Inflammatory macrophage (primary cell): ENCODE results near the gene PRH2.

Experiments
- DNase-seq, 2 donors: peaks; one replicate each; pipeline ENCODE4 v3.0.0-alpha.2; 2020 to 2022
- total RNA-seq, 18 experiments: gene quantifications; one replicate each; lab custom pipeline; 2026; ENCODE audit warnings: mixed read lengths in 6 of 18, inconsistent platforms in 2 of 18; lab: John Stamatoyannopoulos, UW

Gene PRH2
- 0 to 0.13 (median 0) reads per million in 18 experiments for total RNA-seq

DNA sequence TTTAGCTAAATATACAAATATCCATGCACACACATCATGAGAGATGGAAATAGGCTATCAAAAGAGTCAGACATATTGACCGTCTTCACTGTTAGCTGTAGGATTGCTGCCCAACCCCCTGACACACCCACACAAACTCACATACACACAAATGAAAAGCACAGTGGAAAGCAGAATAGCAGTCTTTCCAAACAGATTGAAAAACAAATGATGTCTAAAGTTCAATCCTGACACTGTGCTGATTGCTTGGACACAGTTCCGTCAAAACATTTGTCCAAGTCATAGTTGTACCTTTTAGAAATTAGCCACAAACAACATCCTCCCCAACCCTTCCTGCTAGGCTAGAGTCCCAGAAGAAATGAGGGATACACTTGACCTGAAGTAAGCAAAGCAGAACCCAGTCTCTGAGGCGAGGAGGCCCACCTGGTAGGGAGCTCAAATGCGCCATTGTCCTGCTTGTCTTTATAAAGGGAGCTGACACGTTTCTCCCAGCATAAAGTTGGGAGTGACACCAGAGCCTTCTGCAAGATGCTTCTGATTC lies at the start of gene PRH2:
Gene PRH2 (plus strand): TSS at position 491 of the 541 bp plus-strand sequence. CDS start 38 bp downstream, at position 529.
- DNase-seq = no peak

DNA sequence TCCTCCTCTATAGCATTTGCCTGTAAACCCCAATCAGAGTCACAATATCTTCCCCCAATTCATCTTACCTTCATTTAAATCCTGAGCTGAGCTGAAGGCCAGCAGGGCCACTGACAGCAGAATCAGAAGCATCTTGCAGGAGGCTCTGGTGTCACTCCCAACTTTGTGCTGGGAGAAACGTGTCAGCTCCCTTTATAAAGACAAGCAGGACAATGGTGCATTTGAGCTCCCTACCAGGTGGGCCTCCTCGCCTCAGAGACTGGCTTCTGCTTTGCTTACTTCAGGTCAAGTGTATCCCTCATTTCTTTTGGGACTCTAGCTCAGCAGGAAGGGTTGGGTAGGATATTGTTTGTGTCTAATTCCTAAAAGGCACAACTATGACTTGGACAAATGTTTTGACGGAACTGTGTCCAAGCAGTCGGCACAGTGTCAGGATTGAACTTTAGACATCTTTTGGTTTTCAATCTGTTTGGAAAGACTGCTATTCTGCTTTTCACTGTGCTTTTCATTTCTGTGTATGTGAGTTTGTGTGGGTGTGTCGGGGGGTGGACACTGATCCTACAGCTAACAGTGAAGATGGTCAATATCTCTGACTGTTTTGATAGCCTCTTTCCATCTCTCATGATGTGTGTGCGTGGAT lies 44.8 kb upstream of the PRH2 start, which contains the start of gene PRH1:
Gene PRH1 (minus strand): TSS at position 170 of the 640 bp plus-strand sequence. CDS start 38 bp downstream, at position 132.
- DNase-seq = no peak

DNA sequence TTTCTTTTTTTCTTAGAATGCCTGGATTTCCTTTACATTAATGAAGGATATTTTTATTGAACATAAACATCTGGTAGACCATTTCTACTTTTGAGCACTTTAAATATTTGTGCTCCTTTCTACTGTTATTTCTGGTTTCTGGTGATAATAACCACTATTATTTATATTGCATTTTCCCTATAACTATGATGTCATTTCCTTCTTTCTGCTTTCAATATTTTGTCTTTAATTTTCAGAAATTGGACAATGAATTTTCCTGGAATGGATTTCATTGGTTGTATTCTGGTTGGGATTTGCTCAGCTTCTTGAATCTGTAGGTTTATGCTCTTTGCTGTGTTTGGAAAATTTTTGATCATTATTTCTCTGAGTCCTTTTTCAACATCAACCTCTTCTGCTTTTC lies 39.8 kb upstream of the PRH2 start:
- DNase-seq = no peak

DNA sequence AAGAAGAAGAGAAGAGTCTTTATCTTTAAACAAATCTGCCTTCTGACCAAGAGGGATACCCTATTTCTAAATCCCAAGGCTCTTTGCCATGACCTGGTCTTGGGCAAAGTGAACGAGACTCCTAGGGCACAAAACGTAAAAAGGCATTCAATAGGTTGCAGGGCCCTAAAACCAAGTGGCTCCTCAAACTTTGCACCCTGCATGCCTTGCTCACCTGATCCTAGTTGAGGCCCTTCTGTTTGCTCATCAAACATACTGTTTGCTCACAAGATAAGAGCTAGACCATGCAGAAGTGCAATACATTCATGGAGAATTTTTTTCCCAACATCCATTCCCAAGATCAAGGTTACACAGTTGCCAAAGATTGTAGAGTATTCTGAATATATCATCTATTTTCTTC lies 37.1 kb upstream of the PRH2 start:
- no peak for DNase-seq

DNA sequence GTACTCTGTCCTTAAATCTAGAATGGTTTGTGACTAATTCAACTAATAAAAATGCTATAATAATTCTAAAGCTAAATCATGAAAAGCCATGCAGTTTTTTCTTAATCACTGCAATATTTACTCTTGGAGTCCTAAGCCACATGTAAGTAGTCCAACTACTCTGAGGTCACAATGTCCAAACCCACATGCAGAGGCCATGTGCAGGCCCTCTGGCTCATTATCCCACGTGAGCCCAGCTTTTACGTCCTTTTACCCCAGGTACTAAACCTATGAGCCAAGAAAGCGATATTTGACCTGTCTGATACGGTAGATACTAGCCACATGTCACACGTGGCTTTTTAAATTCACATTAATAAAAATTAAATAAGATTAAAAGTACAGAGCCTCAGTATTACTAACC lies 32.2 kb upstream of the PRH2 start:
- no peak for DNase-seq

DNA sequence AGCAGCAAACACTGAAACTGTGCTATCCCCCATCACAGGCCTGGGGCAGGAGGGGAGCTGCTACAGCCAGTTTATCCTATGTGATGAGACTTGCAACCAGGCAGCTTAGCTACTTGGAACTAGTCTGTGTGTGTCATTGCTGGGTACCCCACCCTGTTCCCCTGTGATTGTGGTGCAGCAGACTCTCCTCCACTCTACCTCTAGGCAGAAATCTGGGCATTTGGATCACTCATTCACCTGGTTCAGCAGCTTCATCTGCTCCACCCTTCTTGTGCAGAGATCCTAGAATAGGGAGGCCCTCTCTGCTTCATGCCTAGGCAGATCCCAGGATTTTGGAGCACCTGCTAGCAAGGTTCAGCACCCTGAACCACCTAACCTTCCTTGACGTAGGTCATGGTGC lies 28.5 kb upstream of the PRH2 start:
- no peak for DNase-seq

DNA sequence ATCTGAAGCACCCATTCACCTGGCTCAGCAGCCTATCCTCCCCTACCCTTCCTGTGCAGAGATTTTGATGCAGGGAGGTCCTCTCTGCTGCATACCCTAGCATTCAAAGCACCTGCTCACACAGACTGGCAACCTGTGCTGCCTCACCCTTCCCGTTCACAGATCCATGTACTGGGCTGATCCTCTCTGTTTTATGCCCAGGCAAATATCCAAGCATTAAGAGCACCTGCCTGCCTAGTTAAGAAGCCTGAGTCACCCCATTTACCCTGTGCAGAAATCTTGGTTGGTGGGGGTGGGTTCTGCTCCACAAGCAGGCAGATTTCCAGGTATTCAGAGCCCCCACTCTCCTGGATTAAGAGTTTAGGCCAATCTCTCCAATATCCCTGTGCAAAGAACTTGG lies 28.1 kb upstream of the PRH2 start:
- DNase-seq = no peak

DNA sequence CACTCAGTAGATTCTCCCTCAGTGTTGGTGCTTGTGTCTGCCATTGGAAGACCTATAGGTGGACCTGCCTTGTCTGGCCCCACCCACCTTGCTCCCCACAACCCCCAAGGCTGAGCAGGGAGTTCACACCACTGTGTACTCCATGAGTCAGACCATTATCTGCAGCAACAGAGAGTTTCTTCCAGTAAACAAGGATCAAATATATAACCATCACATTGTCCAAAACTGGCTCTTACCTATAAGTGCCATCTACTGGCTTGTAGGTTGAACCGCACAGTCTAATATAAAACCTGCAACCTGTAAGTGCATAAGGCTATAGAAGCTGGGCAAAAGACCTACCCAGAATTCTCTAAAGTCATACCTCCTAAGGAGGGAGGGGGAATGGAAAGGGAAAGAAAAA lies 27.6 kb upstream of the PRH2 start:
- no peak for DNase-seq

DNA sequence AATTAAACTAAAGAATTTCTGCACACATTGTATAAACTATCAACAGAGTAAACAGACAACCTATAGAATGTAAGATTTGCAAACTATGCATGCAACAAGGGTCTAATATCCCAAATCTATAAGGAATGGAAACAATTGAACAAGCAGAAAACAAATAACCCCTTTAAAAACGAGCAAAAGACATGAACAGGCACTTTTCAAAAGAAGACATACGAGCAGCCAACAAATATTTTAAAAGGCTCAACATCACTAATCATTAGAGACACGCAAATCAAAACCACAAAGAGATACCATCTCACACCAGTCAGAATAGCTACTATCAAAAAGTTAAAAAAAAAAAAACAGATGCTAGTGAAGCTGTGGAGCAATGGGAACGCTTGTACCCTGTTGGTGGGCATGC lies 24.4 kb upstream of the PRH2 start:
- DNase-seq = no peak

DNA sequence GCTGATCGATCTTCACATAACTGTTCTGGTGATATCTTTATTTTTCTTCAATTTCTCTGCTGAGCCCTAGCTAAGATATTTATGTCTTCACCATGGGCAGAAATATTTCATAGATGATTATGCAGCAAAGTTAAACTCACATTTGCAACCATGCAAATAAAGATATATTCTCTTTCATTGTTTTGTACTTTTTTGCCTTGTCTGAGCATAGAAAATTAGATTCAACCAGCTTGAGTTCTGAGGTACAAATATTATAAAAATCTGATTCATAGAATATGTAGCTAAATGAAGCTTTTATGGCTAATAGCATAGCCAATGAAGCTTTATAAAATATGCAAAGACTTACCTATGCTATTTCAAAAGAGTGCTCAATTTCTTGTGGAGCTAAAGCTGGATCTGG lies 19.6 kb upstream of the PRH2 start, which contains the start of gene TAS2R13:
Gene TAS2R13 (minus strand): TSS at position 101 of the 400 bp plus-strand sequence. CDS start 264 bp downstream, outside the sequence.
- DNase-seq = no peak

DNA sequence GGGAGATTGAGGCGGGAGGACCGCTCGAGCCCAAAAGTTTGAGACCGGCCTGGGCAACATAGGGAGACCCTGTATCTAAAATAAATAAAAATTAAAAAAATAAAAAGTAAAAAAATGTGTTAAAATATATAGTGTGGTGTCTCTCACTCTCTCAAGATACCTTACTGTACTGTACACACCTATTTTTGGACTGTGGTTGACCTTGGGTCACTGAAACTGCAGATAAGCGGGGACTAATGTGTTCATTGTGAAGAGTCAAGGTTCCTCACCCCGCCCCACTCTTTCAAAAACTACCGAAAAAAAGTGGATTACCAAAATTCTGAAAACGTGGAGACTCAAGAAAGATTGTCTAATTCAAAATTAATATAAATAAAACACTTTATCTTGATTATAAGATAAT lies 18.7 kb upstream of the PRH2 start:
- DNase-seq = no peak

DNA sequence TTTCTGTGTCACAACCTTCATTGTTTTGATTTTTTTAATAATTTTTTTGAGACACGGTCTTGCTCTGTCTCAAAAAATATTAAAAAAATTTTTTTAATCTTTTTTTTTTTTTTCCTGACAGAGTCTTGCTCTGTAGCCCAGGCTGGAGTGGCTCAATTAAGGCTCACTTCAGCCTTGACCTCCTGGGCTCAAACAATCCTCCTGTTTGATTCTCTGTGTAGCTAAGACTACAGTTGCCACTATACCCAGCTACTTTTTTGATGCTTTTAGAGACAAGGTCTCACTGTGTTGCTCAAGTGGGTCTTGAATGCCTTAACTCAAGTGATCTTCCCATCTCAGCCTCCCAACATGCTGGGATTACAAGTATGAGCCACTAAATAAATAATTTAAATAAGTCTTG lies 9.2 kb upstream of the PRH2 start:
- no peak for DNase-seq

DNA sequence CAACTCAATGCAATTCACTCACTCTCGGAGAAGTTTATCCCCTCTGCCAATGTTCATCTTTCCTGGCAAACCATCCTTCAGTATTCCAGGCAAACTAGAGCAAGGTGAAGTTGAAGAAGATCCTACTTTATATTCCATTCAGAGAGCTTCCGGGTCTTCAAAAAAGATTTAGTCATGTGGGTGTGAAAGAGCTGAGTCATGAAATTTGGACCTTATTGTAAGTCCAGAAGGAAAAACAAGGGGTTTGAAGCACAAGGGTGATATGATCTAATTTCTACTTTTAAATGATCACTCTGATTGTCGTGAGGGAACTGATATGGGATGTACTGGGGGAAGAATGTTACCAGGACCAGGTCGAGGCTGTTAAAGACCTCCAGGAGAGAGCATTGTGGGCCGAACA lies 2.8 kb upstream of the PRH2 start:
- no peak for DNase-seq

DNA sequence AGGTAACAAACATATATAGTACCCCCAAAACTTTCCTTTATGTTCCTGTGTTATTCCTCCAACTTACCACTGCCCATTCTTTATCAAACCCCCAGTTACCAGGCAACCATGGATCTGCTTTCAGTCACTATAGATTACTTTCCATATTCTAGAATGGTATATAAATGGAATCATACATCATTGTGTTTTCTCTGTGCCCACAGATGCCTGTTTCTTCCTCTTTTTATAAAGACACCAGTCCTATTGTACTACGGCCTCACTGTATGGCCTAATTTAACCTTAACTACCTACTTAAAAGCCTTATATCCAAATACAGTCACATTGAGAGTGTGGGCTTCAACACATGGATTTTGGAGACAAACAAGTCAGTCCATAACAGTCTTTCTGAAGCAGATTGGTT lies 7.5 kb downstream of the PRH2 start:
- peak; percentile 3 to 19 for DNase-seq

DNA sequence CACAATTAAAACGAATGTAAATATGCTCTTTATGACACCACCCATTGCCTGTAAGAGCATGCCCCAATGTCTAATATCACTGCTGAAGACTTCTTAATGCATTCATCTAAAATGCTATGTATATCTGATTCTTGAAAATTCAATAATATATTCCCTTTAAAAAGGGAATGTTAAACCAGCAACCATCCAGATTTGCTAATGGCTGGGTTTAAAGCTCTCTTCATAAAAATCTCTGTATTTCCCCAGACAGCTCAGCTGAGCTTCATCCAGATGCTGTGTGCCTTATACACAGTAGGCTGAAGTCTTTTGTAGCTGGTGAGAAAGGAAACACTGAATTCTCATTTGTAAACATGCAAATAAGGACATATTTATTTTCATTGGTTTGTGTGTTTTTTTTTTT lies 10.1 kb downstream of the PRH2 start, which contains the start of gene TAS2R14:
Gene TAS2R14 (minus strand): TSS at position 101 of the 400 bp plus-strand sequence. CDS start 56 bp downstream, at position 45.
- DNase-seq = no peak

DNA sequence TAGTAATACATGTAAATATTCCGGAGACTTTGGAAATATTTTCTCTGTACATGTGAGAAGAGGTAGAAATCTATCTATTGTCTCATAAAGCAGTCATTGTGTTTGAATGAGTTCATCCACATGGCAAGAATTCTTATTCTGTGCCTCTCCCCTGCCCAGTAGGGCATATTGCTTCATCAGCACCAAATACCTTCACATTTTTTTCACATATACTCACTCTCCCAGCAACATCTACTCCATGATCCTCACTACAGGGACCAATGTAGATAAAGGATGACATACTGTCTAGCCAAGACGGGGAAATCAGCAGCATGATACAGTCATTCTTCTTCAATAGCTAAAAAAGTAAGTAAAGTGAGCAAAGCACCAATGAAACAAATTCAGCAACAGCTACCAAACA lies 11.4 kb downstream of the PRH2 start:
- no peak for DNase-seq

DNA sequence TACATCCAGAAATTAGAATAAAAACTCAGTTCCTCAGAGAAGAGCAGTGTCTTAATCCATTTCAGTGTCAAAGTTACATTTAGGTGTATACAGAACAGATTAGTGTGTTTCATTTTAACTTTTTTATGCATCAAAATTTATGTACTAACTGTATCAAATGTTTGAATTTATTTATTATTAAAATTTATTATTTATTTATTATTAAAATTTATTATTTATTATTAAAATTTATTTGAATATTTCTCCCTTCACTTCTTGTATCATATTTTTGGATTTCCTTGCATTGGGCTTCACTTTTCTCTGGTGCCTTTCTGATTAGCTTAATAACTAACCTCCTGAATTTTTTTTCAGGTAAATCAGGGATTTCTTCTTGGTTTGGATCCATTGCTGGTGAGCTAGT lies 12.3 kb downstream of the PRH2 start:
- DNase-seq = no peak

DNA sequence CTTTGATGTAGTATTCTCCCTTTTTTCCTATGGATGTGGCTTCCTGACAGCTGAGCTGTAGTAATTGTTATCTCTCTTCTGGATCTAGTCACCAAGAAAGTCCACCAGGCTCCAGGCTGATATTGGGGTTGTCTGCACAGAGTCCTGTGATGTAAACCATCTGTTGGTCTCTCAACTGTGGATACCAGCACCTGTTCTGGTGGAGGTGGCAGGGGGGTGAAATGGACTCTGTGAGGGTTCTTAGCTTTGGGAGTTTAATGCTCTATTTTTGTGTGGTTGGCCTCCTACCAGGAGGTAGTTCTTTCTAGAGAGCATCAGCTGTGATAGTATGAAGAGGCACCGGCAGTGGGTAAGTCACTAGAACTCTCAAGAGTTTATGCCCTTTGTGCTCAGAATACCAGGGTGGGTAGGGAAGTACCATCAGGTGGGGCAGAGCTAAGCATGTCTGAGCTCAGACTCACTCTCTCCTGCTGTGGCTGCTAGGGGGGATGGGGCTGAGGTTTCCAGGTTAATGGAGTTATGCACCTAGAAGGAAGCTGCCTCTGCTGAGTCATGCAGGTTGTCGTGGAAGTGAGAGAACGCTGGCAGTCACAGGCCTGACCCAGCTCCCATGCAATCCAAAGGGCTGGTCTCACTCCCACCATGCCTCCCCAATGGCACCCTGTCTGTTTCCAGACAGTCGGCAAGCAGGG lies 13.0 kb downstream of the PRH2 start:
- no peak for DNase-seq

DNA sequence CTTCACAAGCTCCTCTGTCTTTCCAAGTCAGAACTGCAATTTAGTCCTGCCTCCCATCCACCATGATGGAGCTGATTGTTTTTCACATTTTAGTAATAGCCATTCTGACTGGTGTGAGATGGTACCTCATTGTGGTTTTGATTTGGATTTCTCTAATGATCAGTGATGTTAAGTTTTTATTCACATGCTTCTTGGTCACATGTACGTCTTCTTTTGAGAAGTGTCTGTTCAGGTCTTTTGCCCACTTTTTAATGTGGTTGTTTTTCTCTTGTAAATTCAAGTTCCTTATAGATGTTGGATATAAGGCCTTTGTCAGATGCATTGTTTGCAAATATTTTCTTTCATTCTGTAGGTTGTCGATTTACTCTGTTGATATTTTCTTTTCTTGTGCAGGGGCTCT lies 14.1 kb downstream of the PRH2 start:
- DNase-seq = no peak

DNA sequence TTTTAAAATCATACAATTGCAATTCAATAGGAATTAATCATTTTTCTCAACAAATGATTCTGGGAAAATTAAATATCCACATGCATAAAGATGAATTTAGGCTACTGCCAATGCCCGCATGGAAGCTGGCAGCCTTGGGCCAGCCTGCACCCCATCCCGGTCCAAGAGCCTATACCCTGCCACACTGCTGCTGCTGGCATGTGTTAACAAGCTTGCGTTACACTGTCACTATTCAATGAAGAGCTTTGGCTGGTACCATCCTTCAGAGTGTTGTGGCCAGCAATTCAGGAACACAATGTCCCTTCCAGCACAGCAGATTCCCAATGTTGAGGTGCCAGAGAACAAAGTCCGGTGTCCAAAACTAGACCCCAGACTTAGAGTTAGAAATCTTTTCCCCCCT lies 23.6 kb downstream of the PRH2 start:
- no peak for DNase-seq

DNA sequence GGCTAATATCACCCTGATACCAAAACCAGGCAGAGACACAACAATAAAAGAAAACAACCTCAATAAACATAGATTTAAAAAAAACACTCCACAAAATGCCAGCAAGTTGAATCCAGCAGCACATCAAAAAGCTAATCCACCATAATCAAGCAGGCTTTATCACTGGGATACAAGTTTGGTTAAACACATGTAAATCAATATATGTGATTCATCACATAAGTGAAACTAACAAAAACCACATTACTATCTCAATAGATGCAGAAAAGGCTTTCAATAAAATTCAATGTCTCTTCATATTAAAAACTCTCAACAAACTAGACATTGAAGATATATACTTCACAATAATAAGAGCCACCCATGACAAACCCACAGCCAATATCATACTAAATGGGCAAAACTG lies 27.0 kb downstream of the PRH2 start:
- no peak for DNase-seq

DNA sequence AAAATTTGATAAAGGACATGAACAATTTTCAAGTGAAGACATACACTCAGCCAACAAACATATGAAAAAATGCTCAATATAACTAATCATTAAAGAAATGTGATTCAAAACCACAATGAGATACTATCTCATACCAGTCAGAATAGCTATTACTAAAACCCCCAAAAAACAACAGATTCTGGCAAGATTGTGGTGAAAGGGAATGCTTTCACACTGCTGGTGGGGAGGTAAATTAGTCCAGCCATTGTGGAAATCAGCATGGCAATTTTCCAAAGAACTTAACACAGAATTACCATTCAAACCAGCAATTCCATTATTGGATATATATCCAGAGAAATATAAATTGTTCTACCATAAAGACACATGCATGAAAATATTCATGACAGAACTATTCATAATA lies 28.7 kb downstream of the PRH2 start:
- DNase-seq = no peak

DNA sequence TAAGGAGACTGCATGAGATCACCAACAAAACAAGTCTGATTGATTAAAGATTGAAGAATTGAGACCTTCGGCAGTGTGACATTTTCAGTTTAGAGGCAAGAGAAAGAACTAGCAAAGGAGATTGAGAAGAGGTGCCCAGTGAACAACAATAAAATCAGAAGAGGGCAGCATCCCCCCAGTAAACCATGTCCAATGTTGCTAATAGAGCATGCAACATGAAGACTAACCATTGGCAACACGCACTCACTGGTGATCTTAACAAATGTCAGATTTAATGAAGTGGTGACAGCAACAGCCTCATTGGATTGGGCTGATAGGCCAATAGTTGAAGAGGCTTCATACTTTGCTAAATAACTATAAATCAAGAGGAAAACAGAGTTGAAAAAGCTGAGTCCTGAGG lies 30.8 kb downstream of the PRH2 start:
- DNase-seq = no peak

DNA sequence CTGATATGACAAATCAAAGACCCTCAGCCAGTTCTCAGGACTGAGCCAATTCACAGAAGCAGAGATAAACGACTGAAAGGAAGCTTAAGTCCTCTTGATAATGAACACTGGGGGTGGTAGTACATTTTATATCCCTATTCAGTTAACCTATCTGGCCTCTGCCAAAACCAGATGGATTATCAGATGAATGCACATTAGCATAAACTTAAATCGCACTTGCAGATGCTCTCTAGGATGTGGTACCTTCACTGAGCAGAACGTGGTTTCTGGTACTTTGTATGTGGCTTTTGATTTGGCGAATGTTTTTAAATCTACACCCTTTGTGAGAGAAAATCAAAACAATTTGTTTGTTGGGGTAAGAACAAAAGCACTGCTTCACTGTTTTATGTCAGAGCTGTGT lies 31.2 kb downstream of the PRH2 start:
- no peak for DNase-seq
